ENCODE measurements around the gene SS18L1.

- no peak for TF ChIP-seq CTCF (IDR thresholded peaks at IDR 0.05)
- no peak for TF ChIP-seq ZNF138 (CRISPR knock-in tag; conservative IDR thresholded peaks at IDR 0.05)
- no peak for TF ChIP-seq KAT7 (CRISPR knock-in tag; IDR thresholded peaks at IDR 0.05; ENCODE audit: borderline replicate concordance)
These were observed 26.8 kb upstream of the SS18L1 start for GRCh38 chr20:62116558-62117361.

Data from WTC11 (cell line).